Measurements from ENCODE around the gene FAM53B.

GRCh38 chr10:124739119-124739921, 4.9 kb downstream of the FAM53B start:
- TF ChIP-seq POLR2A (IDR thresholded peaks at IDR 0.05; ENCODE audit: low read depth) = no peak
- no peak for TF ChIP-seq EP300 (IDR thresholded peaks at IDR 0.05)

Data from esophagus muscularis mucosa (tissue), 2 donors.